Retinal pigment epithelial cell (primary cell): ENCODE results near the gene NRK.
"Not testable (repeated sequence)": the region's sequence is repeated elsewhere in the genome, so short reads cannot be mapped to it uniquely, and the experiment has no call there.

ENCODE experiments used
- DNase-seq: peaks from one replicate; pipeline ENCODE4 v3.0.0-alpha.2; 2010; ENCODE audit warnings: low read depth
- H3K4me3 ChIP-seq: 2 replicates; pipeline ENCODE4 v1.5.1; 2011; ENCODE audit warnings: mild to moderate bottlenecking, low read length, control low read depth, moderate library complexity
- TF ChIP-seq, protein P1 (sequence below): conservative IDR thresholded peaks from 2 replicates; pipeline ENCODE4 v1.5.1; 2011; ENCODE audit warnings: low read depth, low read length, control low read depth, inconsistent platforms

The NRK gene

DNA sequence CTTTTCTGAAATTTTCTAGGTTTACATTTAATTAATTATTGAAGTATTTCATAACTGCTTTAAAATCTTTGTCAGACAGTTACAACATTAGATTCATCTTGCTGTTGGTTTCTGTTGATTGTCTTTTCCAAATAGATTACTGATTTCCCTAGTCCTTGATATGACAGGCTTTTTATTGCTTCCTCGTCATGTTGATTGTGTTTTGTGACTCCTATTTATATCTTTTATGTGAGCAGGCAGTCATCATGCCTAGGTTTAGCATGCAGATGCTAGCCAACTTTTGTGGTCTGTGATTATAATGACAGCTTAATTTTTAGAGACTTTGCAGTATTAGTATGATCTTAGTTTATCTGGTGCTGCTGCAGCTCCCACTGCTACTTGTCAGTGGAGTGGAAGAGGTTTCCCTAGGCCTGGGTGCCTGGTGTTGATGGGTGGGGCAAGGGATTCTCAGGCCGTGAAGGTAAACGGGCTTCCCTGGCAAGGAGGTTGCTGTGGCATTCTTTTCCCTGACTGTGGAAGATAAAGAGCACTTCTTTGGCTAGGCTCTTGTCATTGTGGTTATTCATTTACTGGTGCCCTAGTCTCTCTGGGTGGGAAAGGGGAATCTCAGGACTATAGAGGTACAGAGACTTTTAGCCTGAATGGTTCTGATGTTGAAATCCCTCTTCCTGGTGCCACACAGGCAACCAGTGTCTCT lies 150.5 kb downstream of the NRK start:
- no peak for DNase-seq
- H3K4me3 ChIP-seq = no peak overlapping the region
- TF ChIP-seq, protein P1, sequence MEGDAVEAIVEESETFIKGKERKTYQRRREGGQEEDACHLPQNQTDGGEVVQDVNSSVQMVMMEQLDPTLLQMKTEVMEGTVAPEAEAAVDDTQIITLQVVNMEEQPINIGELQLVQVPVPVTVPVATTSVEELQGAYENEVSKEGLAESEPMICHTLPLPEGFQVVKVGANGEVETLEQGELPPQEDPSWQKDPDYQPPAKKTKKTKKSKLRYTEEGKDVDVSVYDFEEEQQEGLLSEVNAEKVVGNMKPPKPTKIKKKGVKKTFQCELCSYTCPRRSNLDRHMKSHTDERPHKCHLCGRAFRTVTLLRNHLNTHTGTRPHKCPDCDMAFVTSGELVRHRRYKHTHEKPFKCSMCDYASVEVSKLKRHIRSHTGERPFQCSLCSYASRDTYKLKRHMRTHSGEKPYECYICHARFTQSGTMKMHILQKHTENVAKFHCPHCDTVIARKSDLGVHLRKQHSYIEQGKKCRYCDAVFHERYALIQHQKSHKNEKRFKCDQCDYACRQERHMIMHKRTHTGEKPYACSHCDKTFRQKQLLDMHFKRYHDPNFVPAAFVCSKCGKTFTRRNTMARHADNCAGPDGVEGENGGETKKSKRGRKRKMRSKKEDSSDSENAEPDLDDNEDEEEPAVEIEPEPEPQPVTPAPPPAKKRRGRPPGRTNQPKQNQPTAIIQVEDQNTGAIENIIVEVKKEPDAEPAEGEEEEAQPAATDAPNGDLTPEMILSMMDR = no peak

DNA sequence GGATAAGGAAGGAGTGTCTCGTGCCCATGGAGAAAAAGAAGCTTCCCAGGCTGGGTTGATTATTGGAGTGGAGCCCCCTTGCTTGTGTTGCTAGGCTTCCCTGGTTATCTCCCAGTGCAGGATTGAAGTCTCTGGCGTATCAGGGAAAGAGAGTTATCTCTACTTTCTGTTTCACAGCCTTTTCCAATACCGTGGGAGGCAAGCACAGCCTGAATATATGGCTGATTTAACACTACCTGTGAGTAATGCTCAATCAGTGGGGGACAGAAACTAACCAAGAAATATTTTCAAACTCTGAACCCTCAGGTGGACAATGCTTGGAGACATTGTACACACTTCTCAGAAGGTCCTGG lies 151.0 kb downstream of the NRK start:
- TF ChIP-seq, protein P1 = no peak
- no peak for DNase-seq
- H3K4me3 ChIP-seq = no peak overlapping the region

DNA sequence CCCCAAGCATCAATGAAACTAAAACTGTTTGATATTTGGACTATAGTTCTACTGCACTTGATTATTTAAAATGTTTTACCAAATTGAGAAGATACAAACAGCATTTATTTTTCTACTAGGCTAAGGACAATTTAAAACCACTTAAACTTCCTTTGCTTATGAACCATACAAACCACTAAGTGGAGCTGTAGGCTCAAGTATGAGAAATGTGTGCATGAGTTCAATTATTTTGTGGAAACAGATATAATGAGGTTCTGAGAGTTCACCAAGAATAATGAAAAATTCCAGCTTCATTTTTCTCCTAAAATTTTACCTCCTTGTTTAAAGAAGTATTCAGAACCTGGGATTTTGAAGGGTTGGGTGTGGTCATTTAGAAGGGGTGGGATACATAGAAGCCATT lies 153.0 kb downstream of the NRK start:
- TF ChIP-seq, protein P1 = peak; percentile 28
- DNase-seq = no peak

DNA sequence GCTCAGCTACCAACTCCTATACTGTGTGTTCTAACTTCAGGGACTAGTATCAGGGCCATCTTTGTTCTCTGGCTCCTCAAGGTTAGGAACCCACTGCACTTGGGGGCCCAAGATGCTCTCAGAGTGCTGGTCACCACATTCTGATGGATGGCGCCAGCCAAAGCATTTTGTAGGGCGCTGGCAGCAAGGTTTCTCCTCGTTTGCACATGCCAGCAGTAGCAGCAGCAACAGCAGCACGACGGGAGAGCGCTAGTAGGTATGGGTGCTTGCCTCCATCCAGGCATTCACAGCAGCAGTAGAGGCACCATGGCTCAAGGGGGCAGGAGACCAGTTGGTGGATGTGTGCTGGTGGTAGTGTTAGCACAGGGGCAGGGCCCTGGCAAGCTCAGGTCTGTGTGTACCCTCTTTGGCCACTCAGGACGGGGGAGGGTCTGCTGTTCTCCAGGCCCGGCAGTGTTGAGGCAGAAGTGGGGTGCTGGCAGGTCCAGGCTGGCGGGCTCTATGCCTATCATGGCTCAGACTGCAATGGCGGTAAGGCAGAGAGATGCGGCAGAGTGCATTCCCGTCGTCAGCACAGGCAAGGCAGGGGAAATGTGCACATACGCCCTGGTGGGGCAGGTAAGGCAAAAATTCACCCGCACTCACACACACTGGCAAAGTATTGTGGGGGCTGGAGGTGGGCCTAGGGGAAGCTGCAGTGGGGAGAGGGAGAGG lies 159.6 kb downstream of the NRK start:
- no peak for DNase-seq
- TF ChIP-seq, protein P1 = no peak
- H3K4me3 ChIP-seq = no peak overlapping the region

More for the DNA sequence above, 153.0 kb downstream of the NRK start:
- no peak overlapping the region for H3K4me3 ChIP-seq

DNA sequence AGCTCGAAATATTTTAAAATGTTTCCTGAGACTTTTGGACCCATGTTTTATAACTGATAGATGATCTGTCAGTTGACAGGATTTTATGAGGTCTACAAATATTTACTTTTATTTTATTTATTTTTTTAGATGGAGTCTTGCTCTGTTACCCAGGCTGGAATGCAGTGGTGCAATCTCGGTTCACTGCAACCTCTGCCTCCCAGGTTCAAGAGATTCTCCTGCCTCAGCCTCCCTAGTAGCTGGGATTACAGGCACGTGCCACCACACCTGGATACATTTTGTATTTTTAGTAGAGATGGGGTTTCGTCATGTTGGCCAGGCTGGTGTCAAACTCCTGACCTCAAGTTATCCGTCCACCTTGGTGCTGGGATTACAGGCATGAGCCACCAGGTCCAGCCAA lies 166.1 kb downstream of the NRK start:
- not testable (repeated sequence) for DNase-seq, H3K4me3 ChIP-seq

DNA sequence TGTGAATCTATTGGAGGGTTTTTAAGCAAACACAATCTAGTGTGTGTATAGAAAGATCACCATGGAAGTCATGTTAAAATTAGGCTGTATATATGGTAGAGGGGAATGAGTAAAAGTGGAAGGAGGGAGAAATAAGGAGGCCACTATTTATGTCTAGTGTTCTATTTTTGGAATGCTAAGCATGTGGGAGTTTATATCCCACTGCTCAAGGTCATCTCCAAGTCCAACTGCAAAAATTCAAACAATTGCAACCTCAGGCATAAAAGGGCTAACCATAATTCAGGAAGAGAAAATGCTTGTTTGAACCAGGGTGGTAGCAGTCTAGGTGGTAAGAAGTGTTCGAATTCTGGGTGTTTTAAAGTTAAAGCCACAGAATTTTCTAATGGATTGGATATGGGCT lies 177.0 kb downstream of the NRK start:
- H3K4me3 ChIP-seq = no peak overlapping the region
- DNase-seq = no peak
- TF ChIP-seq, protein P1 = no peak

DNA sequence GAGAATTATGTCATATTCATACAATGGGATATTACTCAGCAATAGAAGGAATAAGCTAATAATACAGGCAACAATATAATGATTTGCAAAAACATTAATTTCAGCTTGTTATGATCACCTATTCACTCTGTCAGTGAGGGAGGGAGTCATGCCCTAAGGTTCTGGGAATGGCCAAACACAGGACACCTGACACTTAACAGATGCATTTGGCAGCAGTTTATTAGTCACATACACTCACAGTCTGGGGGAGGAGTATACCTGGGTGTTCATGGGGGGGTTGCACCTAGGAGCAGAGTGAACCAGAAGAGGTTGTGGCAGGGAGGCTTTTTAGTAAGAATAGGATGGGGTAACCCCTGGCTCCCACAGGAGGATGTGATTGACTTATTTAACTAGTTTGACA lies 177.9 kb downstream of the NRK start:
- TF ChIP-seq, protein P1 = no peak
- H3K4me3 ChIP-seq = no peak overlapping the region
- no peak for DNase-seq

DNA sequence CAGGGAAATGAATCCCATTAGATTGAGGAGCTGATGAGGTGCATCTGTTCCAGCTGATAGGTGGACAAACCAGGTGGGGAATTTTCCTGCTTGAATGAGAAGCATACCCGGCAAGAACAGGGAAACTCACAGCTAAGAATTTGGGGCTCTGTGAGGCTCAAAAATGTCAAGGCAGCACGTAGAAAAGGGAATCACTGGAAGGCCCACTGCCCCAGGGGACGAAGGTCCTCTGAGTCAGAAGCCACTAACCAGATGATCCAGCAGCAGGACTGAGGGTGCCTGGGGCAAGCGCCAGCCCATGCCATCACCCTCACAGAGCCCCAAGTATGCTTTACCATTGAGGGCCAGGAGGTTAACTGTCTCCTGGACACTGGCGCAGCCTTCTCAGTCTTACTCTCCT lies 178.3 kb downstream of the NRK start:
- DNase-seq, H3K4me3 ChIP-seq: not testable (repeated sequence)
